ENCODE data around the gene PAX8.

Gene PAX8

GRCh38 chr2:113202305-113203216 lies 76.2 kb downstream of the PAX8 start:
- Mint-ChIP-seq H3K27me3 (no peaks in the 10 kb centered on the region), H3K4me1 (peaks cover 19% of the 10 kb centered on the region), H3K4me3 (no peak overlapping the region), H3K9me3 (no peaks in the 10 kb centered on the region), H3K27ac (no peak overlapping the region), H3K36me3 (peaks cover 34% of the 10 kb centered on the region)
- no peak for ATAC-seq

GRCh38 chr2:113201496-113202304 lies 77.0 kb downstream of the PAX8 start:
- Mint-ChIP-seq H3K27ac (no peak overlapping the region), H3K4me3 (no peak overlapping the region), H3K27me3 (no peaks in the 10 kb centered on the region), H3K4me1 (peaks cover 19% of the 10 kb centered on the region), H3K36me3 (peaks cover 42% of the 10 kb centered on the region), H3K9me3 (no peaks in the 10 kb centered on the region)
- no peak for ATAC-seq

GRCh38 chr2:113200736-113201490 lies 77.8 kb downstream of the PAX8 start:
- ATAC-seq, result no peak
- no peak overlapping the region for H3K27ac Mint-ChIP-seq
- no peaks in the 10 kb centered on the region for H3K27me3 Mint-ChIP-seq

GRCh38 chr2:113200236-113200635 lies 78.5 kb downstream of the PAX8 start:
- no peak overlapping the region for H3K4me3 Mint-ChIP-seq
- no peak for ATAC-seq
- peak overlapping the region; percentile 29 for H3K27ac Mint-ChIP-seq
- H3K9me3 Mint-ChIP-seq, result no peaks in the 10 kb centered on the region
- no peaks in the 10 kb centered on the region for H3K27me3 Mint-ChIP-seq
- H3K36me3 Mint-ChIP-seq, result peaks cover 56% of the 10 kb centered on the region
- peaks cover 18% of the 10 kb centered on the region for H3K4me1 Mint-ChIP-seq

More at GRCh38 chr2:113200736-113201490, 77.8 kb downstream of the PAX8 start:
- H3K9me3 Mint-ChIP-seq, result no peaks in the 10 kb centered on the region
- H3K4me1 Mint-ChIP-seq, result peaks cover 20% of the 10 kb centered on the region
- H3K36me3 Mint-ChIP-seq, result peaks cover 49% of the 10 kb centered on the region
- H3K4me3 Mint-ChIP-seq, result no peak overlapping the region

GRCh38 chr2:113198790-113199612 lies 79.7 kb downstream of the PAX8 start:
- Mint-ChIP-seq H3K27ac (peak overlapping the region; percentile 29), H3K4me3 (peak overlapping the region; percentile 49), H3K9me3 (no peaks in the 10 kb centered on the region), H3K4me1 (peaks cover 10% of the 10 kb centered on the region), H3K27me3 (no peaks in the 10 kb centered on the region), H3K36me3 (peaks cover 59% of the 10 kb centered on the region)
- ATAC-seq, result peak; percentile 92

GRCh38 chr2:113198048-113198789 lies 80.5 kb downstream of the PAX8 start:
- peaks cover 5% of the 10 kb centered on the region for H3K4me1 Mint-ChIP-seq
- no peaks in the 10 kb centered on the region for H3K9me3 Mint-ChIP-seq
- peak overlapping the region; percentile 29 for H3K27ac Mint-ChIP-seq
- no peak overlapping the region for H3K4me3 Mint-ChIP-seq
- H3K27me3 Mint-ChIP-seq, result no peaks in the 10 kb centered on the region
- no peak for ATAC-seq
- peaks cover 63% of the 10 kb centered on the region for H3K36me3 Mint-ChIP-seq

- no peak for ATAC-seq
- peak overlapping the region; percentile 3 for H3K27ac Mint-ChIP-seq
- H3K9me3 Mint-ChIP-seq, result no peaks in the 10 kb centered on the region
- peaks cover 5% of the 10 kb centered on the region for H3K4me1 Mint-ChIP-seq
- H3K27me3 Mint-ChIP-seq, result no peaks in the 10 kb centered on the region
- H3K36me3 Mint-ChIP-seq, result peaks cover 63% of the 10 kb centered on the region
- no peak overlapping the region for H3K4me3 Mint-ChIP-seq
Measured at GRCh38 chr2:113197347-113198047, 81.2 kb downstream of the PAX8 start.

- Mint-ChIP-seq H3K4me1 (peaks cover 5% of the 10 kb centered on the region), H3K36me3 (peaks cover 62% of the 10 kb centered on the region), H3K4me3 (no peak overlapping the region), H3K27ac (peak overlapping the region; percentile 3), H3K9me3 (no peaks in the 10 kb centered on the region), H3K27me3 (no peaks in the 10 kb centered on the region)
- no peak for ATAC-seq
Measured at GRCh38 chr2:113196839-113197238, 81.9 kb downstream of the PAX8 start.

GRCh38 chr2:113195923-113196501 lies 82.7 kb downstream of the PAX8 start:
- no peak for ATAC-seq
- peaks cover 7% of the 10 kb centered on the region for H3K4me1 Mint-ChIP-seq
- no peak overlapping the region for H3K4me3 Mint-ChIP-seq
- no peaks in the 10 kb centered on the region for H3K9me3 Mint-ChIP-seq
- H3K36me3 Mint-ChIP-seq, result peaks cover 55% of the 10 kb centered on the region
- H3K27me3 Mint-ChIP-seq, result no peaks in the 10 kb centered on the region
- H3K27ac Mint-ChIP-seq, result peak overlapping the region; percentile 3

- no peak for ATAC-seq
- Mint-ChIP-seq H3K4me3 (no peak overlapping the region), H3K27ac (peak overlapping the region; percentile 13), H3K27me3 (no peaks in the 10 kb centered on the region), H3K36me3 (peaks cover 56% of the 10 kb centered on the region), H3K4me1 (peaks cover 40% of the 10 kb centered on the region), H3K9me3 (no peaks in the 10 kb centered on the region)
Measured at GRCh38 chr2:113192459-113193100, 86.1 kb downstream of the PAX8 start.

- no peaks in the 10 kb centered on the region for H3K27me3 Mint-ChIP-seq
- H3K36me3 Mint-ChIP-seq, result peaks cover 52% of the 10 kb centered on the region
- ATAC-seq, result no peak
- no peak overlapping the region for H3K4me3 Mint-ChIP-seq
- no peaks in the 10 kb centered on the region for H3K9me3 Mint-ChIP-seq
- H3K27ac Mint-ChIP-seq, result peak overlapping the region; percentile 46
- H3K4me1 Mint-ChIP-seq, result peaks cover 50% of the 10 kb centered on the region
Measured at GRCh38 chr2:113190871-113191270, 87.8 kb downstream of the PAX8 start.

- H3K36me3 Mint-ChIP-seq, result peaks cover 61% of the 10 kb centered on the region
- no peaks in the 10 kb centered on the region for H3K27me3 Mint-ChIP-seq
- peak overlapping the region; percentile 41 for H3K4me3 Mint-ChIP-seq
- peak overlapping the region; percentile 70 for H3K27ac Mint-ChIP-seq
- H3K9me3 Mint-ChIP-seq, result no peaks in the 10 kb centered on the region
- ATAC-seq, result no peak
- H3K4me1 Mint-ChIP-seq, result peaks cover 79% of the 10 kb centered on the region
Measured at GRCh38 chr2:113187771-113188170, 91.0 kb downstream of the PAX8 start.

- no peaks in the 10 kb centered on the region for H3K27me3 Mint-ChIP-seq
- H3K36me3 Mint-ChIP-seq, result peaks cover 59% of the 10 kb centered on the region
- peak overlapping the region; percentile 68 for H3K27ac Mint-ChIP-seq
- no peak overlapping the region for H3K4me3 Mint-ChIP-seq
- H3K9me3 Mint-ChIP-seq, result no peaks in the 10 kb centered on the region
- H3K4me1 Mint-ChIP-seq, result peaks cover 92% of the 10 kb centered on the region
- ATAC-seq, result no peak
Measured at GRCh38 chr2:113186433-113186796, 92.3 kb downstream of the PAX8 start.

Measured in stimulated activated memory B cell treated with anti-CD40 and anti-IgM and Interleukin-4, amounts not matched to agents 10 μg/mL and 1 μg/mL and 100 μg/mL, for 72 hours (primary cell).